Esophagus muscularis mucosa (tissue), 4 donors: ENCODE measurements around the gene TIAL1.

ENCODE experiments used
- CTCF ChIP-seq, 3 experiments: fragments of 200-600 bp in 2 of 3; fragments of 450-650 bp in 1 of 3; sonication (generic) in 2 of 3; IDR thresholded peaks; one replicate each; pipeline ENCODE4 v1.5.1; 2017 to 2019; ENCODE audit warnings: antibody characterized with exemption in 3 of 3, mild to moderate bottlenecking in 2 of 3, moderate library complexity in 1 of 3
- EP300 ChIP-seq: sonication (generic); formaldehyde crosslinking; IDR thresholded peaks from one replicate; pipeline ENCODE4 v1.6.1; 2017; ENCODE audit warnings: antibody characterized with exemption
- POLR2A ChIP-seq: fragments of 450-650 bp; IDR thresholded peaks from one replicate; pipeline ENCODE4 v1.6.1; 2017; ENCODE audit warnings: antibody characterized with exemption, moderate library complexity, mild to moderate bottlenecking, low read depth
- POLR2AphosphoS5 ChIP-seq, 2 donors: sonication (generic); formaldehyde crosslinking; IDR thresholded peaks; one replicate each; pipeline ENCODE4 v1.6.1; 2017; ENCODE audit warnings: antibody characterized with exemption in 2 of 2

GRCh38 chr10:119613741-119614140 is 17.0 kb upstream of the TIAL1 start:
- TF ChIP-seq POLR2A (no peak), CTCF (IDR thresholded peaks at IDR 0.05) (no peak), POLR2AphosphoS5 (IDR thresholded peaks at IDR 0.05) (no peak), EP300 (no peak)
